ENCODE measurements around the gene SHC2.

DNA sequence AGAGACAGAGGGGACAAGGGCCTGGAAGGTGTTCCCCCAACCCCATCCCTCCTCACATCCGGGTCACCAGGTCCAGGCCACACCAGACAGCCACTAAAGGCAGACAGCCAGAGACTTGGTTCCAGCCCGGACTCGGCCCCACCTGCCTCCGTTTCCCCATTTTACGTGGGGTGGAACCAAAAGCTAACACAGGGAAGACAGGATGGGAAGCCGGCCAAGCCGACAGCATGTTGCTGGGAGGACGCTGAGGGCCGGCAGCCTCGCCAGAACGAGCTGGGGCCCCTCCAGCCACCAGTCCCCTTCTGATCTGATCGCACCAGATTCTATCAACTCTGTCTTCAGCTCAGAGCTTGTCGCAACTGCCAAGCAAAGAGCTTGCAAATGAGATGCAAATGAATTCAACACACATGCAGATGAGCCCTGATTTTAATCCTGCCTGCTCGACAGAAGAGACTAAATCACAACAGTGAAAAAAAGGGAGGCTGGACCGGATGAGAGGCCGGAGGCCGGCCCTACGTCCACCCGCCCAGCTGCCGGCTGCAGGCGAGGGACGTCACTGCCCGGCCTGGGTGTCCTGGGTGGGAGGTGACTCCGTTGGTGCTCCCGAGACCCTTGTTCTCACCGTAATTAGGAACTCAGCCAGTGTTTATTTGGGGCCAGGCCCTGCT lies 17.5 kb upstream of the SHC2 start:
- TF ChIP-seq CTCF (conservative IDR thresholded peaks at IDR 0.05 in 1 of 2, IDR thresholded peaks at IDR 0.05 in 1 of 2; ENCODE audit: low read depth in 1 of 2, low read length in 2 of 2) (no peak), EZH2 (IDR thresholded peaks at IDR 0.05; ENCODE audit: low read length, missing control alignments) (no peak)
